Stimulated activated CD8-positive, alpha-beta memory T cell treated with anti-CD3 and anti-CD28 coated beads, Interleukin-4, amount 100 ng/mL, for 1 hour (primary cell): ENCODE measurements around the gene MYO1H.

Experiments
- DNase-seq, 2 donors: peaks; one replicate each; pipeline ENCODE4 v3.0.0-alpha.2; 2020; ENCODE audit warnings: low read depth in 2 of 2, low spot score in 1 of 2

MYO1H gene

DNA sequence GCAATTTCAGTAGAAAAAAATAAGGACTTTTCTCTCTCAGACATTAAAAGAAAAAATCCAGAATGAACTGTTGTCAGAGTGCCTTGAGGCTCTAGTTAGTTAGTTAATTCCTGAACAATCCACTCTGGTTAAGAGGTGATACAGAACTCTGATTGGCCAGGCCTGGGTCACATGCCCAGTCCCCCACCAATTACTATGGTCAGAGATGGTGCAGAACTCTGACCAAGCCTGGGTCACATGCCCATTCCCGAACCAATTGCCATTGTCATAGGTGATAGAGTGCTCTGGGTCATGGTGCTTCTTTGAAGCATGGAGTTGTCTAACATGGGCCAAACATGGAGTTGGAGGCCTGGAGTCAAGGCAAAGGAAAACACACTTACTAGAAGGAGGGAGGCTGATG lies 11.1 kb upstream of the MYO1H start:
- no peak for DNase-seq

DNA sequence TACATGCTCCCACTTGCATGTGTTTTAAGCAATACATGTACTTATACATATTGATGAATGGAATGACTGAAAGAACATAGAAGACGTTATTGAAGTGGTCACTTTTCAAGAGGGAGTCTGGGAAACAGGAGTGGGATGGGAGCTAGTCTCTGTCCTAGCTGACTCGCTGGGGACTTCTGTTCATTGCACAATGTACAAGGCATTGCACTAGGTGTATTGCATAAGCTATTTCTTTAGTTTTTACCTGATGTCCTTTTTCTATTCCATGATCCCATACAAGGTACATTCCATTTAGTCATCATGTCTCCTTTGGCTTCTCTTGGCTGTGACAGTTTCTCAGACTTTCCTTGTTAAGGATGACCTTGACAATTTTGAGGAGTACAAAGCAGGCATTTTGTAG lies 4.0 kb upstream of the MYO1H start:
- no peak for DNase-seq

- DNase-seq, result no peak
These were observed 2.3 kb upstream of the MYO1H start for GRCh38 chr12:109345428-109345827.

DNA sequence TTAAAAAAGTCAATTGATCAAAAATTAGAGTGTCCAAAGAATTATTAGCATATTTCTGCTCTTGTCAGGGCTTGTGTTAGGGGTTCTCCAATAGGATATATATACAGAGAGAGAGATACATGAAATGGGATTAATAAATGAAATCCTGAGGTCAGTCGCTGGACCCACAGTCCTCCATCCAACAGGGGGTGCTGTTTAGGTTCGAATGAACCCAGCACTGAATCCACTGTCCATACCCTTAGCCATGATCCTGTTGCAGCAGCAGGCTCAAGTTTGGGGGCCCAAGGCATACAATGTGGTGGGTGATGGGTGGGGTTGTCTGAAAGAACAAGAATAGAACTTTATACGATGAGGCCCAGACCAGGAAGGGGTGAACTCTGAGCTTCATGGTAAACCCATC lies 780 bp upstream of the MYO1H start:
- DNase-seq, result no peak

- no peak for DNase-seq
These were observed 4.5 kb downstream of the MYO1H start for GRCh38 chr12:109352184-109352583.

- no peak for DNase-seq
These were observed 8.9 kb downstream of the MYO1H start for GRCh38 chr12:109356577-109356976.

- no peak for DNase-seq
These were observed 9.3 kb downstream of the MYO1H start for GRCh38 chr12:109357032-109357431.

GRCh38 chr12:109358154-109358869 lies 10.6 kb downstream of the MYO1H start:
- DNase-seq, result no peak

- DNase-seq, result no peak
These were observed 11.5 kb downstream of the MYO1H start for GRCh38 chr12:109359131-109359690.

GRCh38 chr12:109369831-109370230 lies 22.1 kb downstream of the MYO1H start:
- DNase-seq, result no peak

GRCh38 chr12:109377139-109377685 lies 29.5 kb downstream of the MYO1H start:
- DNase-seq, result no peak

- no peak for DNase-seq
These were observed 30.9 kb downstream of the MYO1H start for GRCh38 chr12:109378569-109378968.

- no peak for DNase-seq
These were observed 34.3 kb downstream of the MYO1H start for GRCh38 chr12:109382031-109382430.

GRCh38 chr12:109383240-109383639 lies 35.5 kb downstream of the MYO1H start:
- no peak for DNase-seq

- DNase-seq, result no peak
These were observed 37.8 kb downstream of the MYO1H start for GRCh38 chr12:109385339-109386058.

- no peak for DNase-seq
These were observed 38.3 kb downstream of the MYO1H start for GRCh38 chr12:109386059-109386433.

DNA sequence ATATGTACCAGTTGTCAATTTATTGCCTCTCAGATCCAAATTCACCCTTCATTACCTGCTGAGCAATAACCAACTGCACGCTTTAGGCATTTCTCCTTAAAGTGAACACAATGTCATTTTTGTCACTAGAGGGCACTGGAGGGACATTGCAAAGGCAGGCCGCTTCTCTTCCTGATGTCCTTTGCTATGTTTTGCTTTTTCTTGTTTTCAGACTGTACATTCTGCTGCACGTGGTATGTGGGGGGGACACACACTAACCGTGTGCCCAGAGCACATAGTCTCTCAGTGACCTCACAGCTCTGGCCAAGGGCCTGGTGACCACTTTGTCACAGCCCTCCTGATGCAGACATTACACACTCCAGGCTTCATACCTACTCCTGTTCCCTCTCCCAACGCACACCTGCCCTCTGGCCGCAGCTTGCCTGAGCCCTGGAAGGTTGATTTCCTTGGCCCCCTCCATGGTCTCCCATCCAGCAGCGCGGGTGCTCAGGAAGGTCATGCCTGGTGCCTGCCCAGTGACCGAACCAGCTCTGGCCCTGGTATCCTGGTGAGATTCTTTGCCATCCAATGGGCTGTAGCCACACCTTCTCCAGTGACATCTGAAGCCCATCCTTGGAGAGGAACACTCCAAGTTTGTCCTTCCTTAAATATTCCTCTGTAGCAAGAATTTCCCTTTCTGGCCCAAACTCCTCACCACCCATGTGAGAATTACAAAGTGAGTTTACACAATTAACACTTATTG lies 39.9 kb downstream of the MYO1H start:
- no peak for DNase-seq

- no peak for DNase-seq
These were observed 40.5 kb downstream of the MYO1H start for GRCh38 chr12:109388167-109388563.

DNA sequence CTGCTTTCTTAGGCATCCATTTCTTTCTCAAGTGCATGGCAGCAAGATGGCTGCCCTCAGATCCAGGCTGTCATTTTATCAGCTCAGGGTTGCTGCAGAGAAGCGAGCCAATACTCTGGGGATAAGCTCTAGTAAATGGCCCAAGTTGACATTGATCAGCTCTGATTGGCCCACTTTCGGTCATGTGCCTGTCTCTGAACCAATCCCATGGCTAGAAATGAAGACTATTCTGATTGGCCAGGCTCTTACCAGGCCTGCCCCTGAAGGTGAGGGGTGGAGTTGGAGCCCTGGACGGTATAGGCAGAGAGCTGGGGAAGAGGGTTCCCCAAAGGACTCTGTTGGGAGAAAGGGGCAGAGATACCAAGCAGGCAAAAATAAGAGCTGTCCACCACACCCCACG lies 41.4 kb downstream of the MYO1H start:
- no peak for DNase-seq

DNA sequence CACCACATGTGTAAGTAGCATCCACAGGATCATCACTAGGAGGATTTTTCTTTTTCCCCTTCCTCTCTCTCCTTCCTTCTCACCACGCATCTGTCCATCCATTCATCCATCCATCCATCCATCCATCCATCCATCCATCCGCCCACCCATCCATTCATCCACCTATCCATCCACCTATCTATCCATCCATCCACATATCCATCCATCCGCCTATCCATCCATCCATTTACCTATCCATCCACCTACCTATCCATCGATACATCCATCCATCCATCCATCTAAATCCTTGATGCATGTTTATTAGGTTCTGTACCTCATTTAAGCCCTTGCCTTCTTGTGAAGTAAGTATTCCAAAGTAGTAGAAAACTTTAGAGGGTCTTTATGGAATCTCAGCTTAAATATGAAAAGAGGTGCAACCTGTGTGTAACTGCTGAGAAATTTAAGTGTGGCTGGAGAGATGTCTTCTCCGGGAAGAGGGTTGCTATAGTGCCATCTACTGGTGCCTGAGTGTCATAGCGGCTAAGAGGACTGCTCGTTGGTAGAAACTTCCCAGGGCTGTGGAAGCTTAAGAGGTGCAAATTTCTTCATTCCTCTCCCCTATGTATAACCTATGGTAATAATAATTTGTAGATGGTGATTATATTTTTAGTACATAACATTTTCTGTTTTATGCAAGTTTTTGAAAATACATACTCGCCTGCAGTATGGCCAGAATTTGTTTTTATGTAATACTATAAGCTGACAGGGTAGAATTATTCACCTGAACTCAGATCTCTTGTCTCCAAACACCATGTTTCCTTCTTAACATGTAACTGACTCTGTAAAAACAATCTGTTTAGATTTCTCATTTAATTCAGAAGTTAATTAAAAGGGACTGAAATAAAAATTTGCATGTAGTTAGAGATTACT lies 46.0 kb downstream of the MYO1H start:
- peak in 1 of 2 donors; percentile 1 for DNase-seq

DNA sequence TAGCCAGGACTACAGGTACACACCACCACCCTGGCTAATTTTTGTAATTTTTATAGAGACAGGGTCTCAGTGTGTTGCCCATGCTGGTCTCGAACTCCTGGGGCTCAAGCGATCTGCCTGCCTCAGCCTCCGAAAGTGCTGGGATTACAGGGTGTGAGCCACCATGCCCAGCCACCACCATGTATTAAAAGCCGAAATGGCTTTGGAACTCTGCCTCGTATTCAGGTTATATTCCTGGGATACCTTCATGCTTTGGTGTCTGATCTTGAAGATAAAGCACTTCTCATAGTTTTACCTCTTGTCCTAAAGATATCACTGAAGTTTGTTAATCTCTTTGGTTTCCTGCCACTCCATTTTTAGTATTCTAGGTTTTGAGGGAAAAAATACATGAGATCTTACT lies 47.2 kb downstream of the MYO1H start:
- DNase-seq, result no peak
